ENCODE data around the gene GID4.

The GID4 gene

DNA sequence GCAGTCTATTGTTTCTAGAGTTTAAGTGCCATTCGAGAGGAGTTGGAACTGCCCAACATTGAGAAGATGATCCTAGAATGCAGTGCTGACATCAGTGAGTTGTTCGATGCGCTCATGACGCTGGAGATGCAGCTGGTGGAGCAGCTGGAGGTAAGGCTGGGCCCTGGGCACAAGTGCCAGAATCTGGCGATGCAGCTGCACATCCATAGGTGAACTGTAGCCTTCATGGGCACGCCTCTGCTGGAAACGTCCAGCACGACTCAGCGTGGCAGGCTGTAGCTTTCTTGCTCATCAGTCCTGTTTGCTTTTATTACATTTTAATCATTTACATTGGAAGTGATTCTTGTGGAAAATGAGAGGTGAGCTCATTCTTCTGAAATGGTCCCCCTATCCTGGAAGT is 34.9 kb upstream of the GID4 start:
- Histone ChIP-seq H3K4me1 (ENCODE audit: insufficient read depth, low read length) (no peaks in the 10 kb centered on the region), H3K4me3 (ENCODE audit: low read length) (no peak overlapping the region), H3K9me3 (ENCODE audit: insufficient read depth, low read depth, low read length) (no peaks in the 10 kb centered on the region), H3K27me3 (ENCODE audit: insufficient read depth, low read length) (no peaks in the 10 kb centered on the region), H3K9ac (ENCODE audit: low read depth, low read length) (no peak overlapping the region), H3K36me3 (ENCODE audit: insufficient read depth, low read length) (no peaks in the 10 kb centered on the region), H3K27ac (ENCODE audit: low read depth, low read length) (no peak overlapping the region)
- WGBS: 94% methylated on average over 9 of the region's 9 CpGs

DNA sequence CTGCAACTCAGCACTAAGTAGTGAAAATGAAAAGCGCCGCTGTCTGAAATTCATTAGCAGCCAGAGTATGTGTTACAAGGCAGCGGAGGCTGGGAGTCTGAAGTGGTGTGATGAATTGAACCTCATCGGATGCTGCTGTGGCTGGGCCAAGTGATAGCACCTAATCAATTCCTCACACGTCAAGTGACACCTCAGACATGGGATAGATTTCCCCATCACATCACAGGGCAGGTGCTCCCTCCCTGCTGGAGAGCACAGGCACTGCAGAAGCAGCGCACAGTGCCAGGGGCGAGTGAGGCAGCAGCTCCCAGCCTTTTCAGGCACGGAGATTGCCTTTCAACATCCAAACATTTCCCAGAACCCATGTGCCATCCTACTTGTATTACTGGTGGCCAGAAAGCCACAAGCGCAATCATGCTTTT is 34.3 kb upstream of the GID4 start:
- Histone ChIP-seq H3K9me3 (ENCODE audit: insufficient read depth, low read depth, low read length) (no peaks in the 10 kb centered on the region), H3K4me3 (ENCODE audit: low read length) (no peak overlapping the region), H3K9ac (ENCODE audit: low read depth, low read length) (no peak overlapping the region), H3K27ac (ENCODE audit: low read depth, low read length) (no peak overlapping the region), H3K4me1 (ENCODE audit: insufficient read depth, low read length) (no peaks in the 10 kb centered on the region), H3K36me3 (ENCODE audit: insufficient read depth, low read length) (no peaks in the 10 kb centered on the region), H3K27me3 (ENCODE audit: insufficient read depth, low read length) (no peaks in the 10 kb centered on the region)
- WGBS: 86% methylated on average over 9 of the region's 9 CpGs

DNA sequence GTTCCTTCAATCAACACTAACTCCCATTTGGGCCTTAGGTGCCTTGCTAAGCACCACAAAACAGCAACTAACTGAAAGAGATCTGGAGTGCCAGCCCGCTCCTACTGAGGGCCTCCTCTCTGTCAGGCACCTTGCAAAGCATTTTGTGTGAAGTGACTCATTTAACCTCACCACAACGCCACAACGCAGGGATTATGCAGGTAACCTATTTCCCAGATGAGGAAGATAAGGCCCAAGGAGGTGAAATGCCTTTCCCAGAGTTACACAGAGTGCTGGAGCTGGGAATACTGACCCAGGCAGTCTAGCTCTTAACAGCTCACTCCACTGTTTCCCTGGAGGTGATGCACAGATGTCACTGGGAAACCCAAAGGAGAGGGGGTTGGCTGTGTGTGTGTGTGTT is 33.7 kb upstream of the GID4 start:
- no peaks in the 10 kb centered on the region for H3K36me3 ChIP-seq (ENCODE audit: insufficient read depth, low read length)
- no peak overlapping the region for H3K9ac ChIP-seq (ENCODE audit: low read depth, low read length)
- no peaks in the 10 kb centered on the region for H3K27me3 ChIP-seq (ENCODE audit: insufficient read depth, low read length)
- H3K4me3 ChIP-seq (ENCODE audit: low read length): no peak overlapping the region
- no peak overlapping the region for H3K27ac ChIP-seq (ENCODE audit: low read depth, low read length)
- WGBS: 89% methylated on average over 3 of the region's 3 CpGs
- no peaks in the 10 kb centered on the region for H3K9me3 ChIP-seq (ENCODE audit: insufficient read depth, low read depth, low read length)
- no peaks in the 10 kb centered on the region for H3K4me1 ChIP-seq (ENCODE audit: insufficient read depth, low read length)

DNA sequence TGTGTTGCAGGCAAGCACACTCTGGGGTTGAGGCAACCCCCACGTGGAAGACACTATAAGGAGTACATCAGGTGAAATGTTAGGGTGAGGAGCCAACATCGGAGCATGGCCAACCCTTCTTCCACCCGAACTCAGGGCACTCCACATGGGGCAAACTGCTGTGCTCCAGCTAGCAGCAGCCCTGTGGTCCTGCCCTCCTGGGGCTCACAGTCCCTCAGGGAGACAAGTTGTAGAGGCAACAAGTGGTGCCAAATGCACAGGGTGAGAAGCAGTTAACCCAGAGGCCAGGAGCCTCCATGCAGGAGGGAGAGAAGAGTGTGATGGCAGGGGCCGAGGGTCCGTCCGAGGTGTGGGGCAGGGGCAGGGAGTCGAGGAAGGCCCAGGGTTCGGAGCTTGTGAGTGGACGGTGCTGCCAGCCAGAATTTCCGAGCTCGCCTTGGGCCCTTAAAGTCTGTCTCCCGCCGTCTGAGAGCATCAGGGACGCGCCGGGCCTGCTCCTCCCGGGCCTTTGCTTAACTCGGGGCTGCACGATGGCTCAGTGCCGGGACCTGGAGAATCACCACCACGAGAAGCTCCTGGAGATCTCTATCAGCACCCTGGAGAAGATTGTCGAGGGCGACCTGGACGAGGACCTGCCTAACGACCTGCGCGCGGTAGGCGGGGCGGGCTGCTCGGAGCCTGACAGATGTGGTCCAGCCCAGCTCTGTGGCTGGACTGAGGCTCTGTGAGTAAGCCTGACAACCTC is 32.5 kb upstream of the GID4 start:
- WGBS: 82% methylated on average over 26 of the region's 31 CpGs
- no peak overlapping the region for H3K4me3 ChIP-seq (ENCODE audit: low read length)
- H3K36me3 ChIP-seq (ENCODE audit: insufficient read depth, low read length): no peaks in the 10 kb centered on the region
- H3K27me3 ChIP-seq (ENCODE audit: insufficient read depth, low read length): no peaks in the 10 kb centered on the region
- H3K9ac ChIP-seq (ENCODE audit: low read depth, low read length): no peak overlapping the region
- H3K4me1 ChIP-seq (ENCODE audit: insufficient read depth, low read length): no peaks in the 10 kb centered on the region
- no peaks in the 10 kb centered on the region for H3K9me3 ChIP-seq (ENCODE audit: insufficient read depth, low read depth, low read length)
- no peak overlapping the region for H3K27ac ChIP-seq (ENCODE audit: low read depth, low read length)

DNA sequence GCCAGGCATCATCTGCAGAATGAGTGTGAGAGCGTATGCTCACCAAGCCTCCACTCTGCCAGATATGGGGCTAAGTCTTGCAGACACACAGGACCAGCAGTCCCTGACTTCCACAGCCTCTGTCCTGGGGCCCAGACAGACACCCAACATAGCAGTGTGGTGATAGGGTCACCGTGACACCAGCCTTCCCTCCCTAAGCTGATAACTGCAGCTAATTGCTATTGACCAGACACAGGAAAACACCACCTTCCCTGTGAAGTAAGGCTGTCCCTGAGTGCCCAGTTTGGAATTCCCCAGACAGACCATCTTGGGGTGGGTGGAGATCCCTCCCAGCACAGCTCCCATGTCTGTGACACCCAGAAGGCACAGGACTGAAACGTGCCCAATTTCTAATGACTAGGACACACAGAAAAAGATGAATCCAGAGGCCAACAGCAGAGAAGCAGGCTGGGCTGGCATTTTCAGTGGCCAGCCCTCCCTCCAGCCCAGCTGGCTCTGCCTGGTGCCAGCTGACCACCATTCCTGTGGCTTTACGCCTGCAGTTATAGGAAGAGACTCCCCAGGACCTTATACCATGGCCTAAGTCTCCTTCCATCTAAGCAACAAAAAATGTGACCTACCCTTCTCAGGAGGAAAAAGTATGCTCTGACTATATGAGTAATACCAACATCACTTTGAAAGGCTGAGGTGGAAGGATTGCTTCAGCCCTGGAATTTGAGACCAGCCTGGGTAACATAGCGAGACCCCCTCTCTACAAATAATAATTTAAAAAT is 30.5 kb upstream of the GID4 start:
- 95% methylated on average over 4 of the region's 5 CpGs for whole genome bisulfite sequencing
- H3K27ac ChIP-seq (ENCODE audit: low read depth, low read length): no peak overlapping the region

DNA sequence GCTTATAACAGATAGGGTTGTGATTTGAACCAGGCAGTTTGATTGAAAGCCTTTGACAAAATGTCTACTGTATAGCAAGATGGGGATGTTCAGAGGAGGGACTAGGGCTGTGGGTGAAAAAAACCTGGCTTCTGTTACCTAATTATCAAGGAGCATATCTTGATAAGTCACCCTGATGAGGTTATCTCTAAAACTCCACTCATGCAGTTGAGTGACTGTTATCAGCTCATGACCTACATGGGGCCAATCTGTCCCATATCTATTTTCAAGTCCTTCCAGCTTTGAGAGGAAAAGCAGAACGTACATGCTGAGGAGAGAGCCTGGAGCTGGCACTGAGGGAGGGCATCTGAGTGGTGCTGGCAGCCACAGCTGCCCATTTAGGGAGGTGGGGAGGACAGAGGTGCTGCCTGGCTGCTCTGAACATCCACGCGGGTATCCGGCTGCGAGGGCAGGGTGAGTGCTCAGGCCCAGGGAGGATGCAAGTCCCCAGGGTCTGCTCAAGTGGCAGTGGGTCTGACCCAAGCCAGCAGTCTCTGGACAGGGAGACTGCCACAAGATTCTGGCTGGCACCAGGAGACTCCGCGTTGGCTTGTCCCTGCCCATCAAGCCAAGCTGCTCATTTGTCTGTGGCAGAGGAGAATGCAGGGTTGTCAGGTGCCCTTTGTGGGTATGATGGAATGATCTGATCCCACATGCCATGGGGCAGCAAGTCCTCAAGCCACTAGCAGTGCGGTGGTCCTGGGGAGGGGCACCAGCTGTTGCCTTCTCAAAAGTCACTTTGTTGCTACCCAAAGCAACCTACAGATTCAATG is 29.4 kb upstream of the GID4 start:
- WGBS: 83% methylated on average over 8 of the region's 8 CpGs
- no peak overlapping the region for H3K9ac ChIP-seq (ENCODE audit: low read depth, low read length)
- no peaks in the 10 kb centered on the region for H3K4me1 ChIP-seq (ENCODE audit: insufficient read depth, low read length)
- H3K27ac ChIP-seq (ENCODE audit: low read depth, low read length): no peak overlapping the region
- H3K36me3 ChIP-seq (ENCODE audit: insufficient read depth, low read length): no peaks in the 10 kb centered on the region
- no peak overlapping the region for H3K4me3 ChIP-seq (ENCODE audit: low read length)
- no peaks in the 10 kb centered on the region for H3K27me3 ChIP-seq (ENCODE audit: insufficient read depth, low read length)
- no peaks in the 10 kb centered on the region for H3K9me3 ChIP-seq (ENCODE audit: insufficient read depth, low read depth, low read length)

More for the DNA sequence above, 30.5 kb upstream of the GID4 start:
- Histone ChIP-seq H3K4me3 (ENCODE audit: low read length) (no peak overlapping the region), H3K4me1 (ENCODE audit: insufficient read depth, low read length) (no peaks in the 10 kb centered on the region), H3K9me3 (ENCODE audit: insufficient read depth, low read depth, low read length) (no peaks in the 10 kb centered on the region), H3K36me3 (ENCODE audit: insufficient read depth, low read length) (no peaks in the 10 kb centered on the region), H3K9ac (ENCODE audit: low read depth, low read length) (no peak overlapping the region), H3K27me3 (ENCODE audit: insufficient read depth, low read length) (no peaks in the 10 kb centered on the region)

DNA sequence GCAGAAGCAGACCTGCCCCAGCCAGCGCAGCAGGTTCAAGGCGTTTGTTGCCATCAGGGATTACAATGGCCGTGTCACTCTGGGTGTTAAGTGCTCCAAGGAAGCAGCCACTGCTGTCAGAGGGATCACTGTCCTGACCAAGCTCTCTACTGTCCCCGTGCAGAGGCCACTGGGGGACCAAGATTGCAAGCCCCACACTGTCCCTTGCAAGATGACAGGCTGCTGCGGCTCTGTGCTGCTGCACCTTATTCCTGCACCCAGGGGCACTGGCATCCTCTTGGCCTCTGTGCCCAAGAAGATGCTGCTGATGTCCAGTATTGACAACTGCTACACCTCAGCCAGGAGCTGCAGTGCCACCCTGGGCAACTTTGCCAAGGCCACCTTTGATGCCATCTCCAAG is 27.9 kb upstream of the GID4 start:
- H3K4me1 ChIP-seq (ENCODE audit: insufficient read depth, low read length): no peaks in the 10 kb centered on the region
- WGBS: 96% methylated on average over 5 of the region's 5 CpGs
- H3K4me3 ChIP-seq (ENCODE audit: low read length): no peak overlapping the region
- no peaks in the 10 kb centered on the region for H3K9me3 ChIP-seq (ENCODE audit: insufficient read depth, low read depth, low read length)
- no peak overlapping the region for H3K9ac ChIP-seq (ENCODE audit: low read depth, low read length)
- peaks cover 9% of the 10 kb centered on the region; the same call in 1 of the 2 replicates for H3K36me3 ChIP-seq (ENCODE audit: insufficient read depth, low read length)
- no peak overlapping the region for H3K27ac ChIP-seq (ENCODE audit: low read depth, low read length)
- H3K27me3 ChIP-seq (ENCODE audit: insufficient read depth, low read length): no peaks in the 10 kb centered on the region

DNA sequence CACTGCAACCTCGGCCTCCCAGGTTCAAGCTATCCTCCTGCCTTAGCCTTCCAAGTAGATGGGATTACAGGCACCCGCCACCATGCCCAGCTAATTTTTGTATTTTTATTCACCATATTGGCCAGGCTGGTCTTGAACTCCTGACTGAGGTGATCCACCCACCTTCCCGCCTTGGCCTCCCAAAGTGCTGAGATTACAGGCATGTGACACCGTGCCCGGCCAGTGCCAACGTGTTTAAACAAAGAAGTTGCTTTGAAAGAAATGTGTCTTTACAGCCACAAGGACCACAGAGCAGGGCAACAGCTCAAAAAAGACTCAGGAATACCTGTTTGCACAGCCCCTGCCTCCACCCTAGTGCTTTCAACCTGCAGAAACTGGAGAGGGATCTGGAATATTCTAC is 25.2 kb upstream of the GID4 start:
- Histone ChIP-seq H3K36me3 (ENCODE audit: insufficient read depth, low read length) (peaks cover 9% of the 10 kb centered on the region; the same call in 1 of the 2 replicates), H3K27me3 (ENCODE audit: insufficient read depth, low read length) (no peaks in the 10 kb centered on the region), H3K9ac (ENCODE audit: low read depth, low read length) (no peak overlapping the region), H3K9me3 (ENCODE audit: insufficient read depth, low read depth, low read length) (no peaks in the 10 kb centered on the region), H3K4me1 (ENCODE audit: insufficient read depth, low read length) (no peaks in the 10 kb centered on the region), H3K4me3 (ENCODE audit: low read length) (no peak overlapping the region), H3K27ac (ENCODE audit: low read depth, low read length) (no peak overlapping the region)
- 97% methylated on average over 6 of the region's 6 CpGs for WGBS

DNA sequence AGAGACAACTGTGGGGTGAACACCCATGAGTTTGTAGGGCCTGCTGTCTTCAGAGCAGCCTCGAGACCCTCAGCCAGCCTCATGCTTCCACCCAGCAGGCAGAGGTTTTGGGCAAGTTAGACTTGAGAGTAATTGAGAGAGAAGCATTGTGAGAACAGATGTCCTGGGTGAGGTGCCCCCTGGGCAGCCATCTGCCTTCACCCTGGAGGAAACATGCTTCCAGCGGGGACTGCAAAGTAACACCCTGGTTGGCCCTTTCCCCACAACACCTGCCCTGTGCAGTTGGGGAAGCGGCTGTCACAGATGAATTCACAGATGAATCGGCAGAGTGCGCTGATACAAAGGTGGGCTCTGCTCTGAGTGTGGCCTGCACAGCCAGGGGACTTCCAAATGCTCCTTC is 23.6 kb upstream of the GID4 start:
- WGBS: 96% methylated on average over 5 of the region's 5 CpGs
- no peaks in the 10 kb centered on the region for H3K4me1 ChIP-seq (ENCODE audit: insufficient read depth, low read length)
- no peaks in the 10 kb centered on the region for H3K9me3 ChIP-seq (ENCODE audit: insufficient read depth, low read depth, low read length)
- H3K27me3 ChIP-seq (ENCODE audit: insufficient read depth, low read length): no peaks in the 10 kb centered on the region
- peaks cover 16% of the 10 kb centered on the region; the same call in 1 of the 2 replicates for H3K36me3 ChIP-seq (ENCODE audit: insufficient read depth, low read length)
- no peak overlapping the region for H3K4me3 ChIP-seq (ENCODE audit: low read length)
- no peak overlapping the region for H3K9ac ChIP-seq (ENCODE audit: low read depth, low read length)
- H3K27ac ChIP-seq (ENCODE audit: low read depth, low read length): no peak overlapping the region

DNA sequence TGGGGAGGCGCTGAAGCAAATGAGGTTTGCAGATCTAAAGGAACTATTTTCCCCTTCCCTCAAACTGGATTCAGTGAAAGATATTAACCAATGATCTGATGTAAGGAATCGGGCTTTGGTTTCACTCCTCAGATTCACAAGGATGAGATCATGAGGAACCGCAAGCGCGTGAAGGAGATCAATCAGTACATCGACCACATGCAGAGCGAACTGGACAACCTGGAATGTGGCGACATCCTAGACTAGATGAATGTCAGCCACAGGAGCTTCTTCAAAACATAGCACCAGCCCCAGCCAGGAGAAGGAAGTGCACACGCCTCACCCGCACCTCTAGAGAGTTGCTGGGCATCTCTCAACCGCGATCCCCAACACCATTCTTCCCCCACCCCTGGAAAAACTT is 22.8 kb upstream of the GID4 start:
- no peak overlapping the region for H3K9ac ChIP-seq (ENCODE audit: low read depth, low read length)
- H3K36me3 ChIP-seq (ENCODE audit: insufficient read depth, low read length): peaks cover 24% of the 10 kb centered on the region; the same call in 1 of the 2 replicates
- WGBS: 94% methylated on average over 12 of the region's 12 CpGs
- no peak overlapping the region for H3K27ac ChIP-seq (ENCODE audit: low read depth, low read length)
- no peaks in the 10 kb centered on the region for H3K9me3 ChIP-seq (ENCODE audit: insufficient read depth, low read depth, low read length)
- no peak overlapping the region for H3K4me3 ChIP-seq (ENCODE audit: low read length)
- no peaks in the 10 kb centered on the region for H3K27me3 ChIP-seq (ENCODE audit: insufficient read depth, low read length)
- no peaks in the 10 kb centered on the region for H3K4me1 ChIP-seq (ENCODE audit: insufficient read depth, low read length)

DNA sequence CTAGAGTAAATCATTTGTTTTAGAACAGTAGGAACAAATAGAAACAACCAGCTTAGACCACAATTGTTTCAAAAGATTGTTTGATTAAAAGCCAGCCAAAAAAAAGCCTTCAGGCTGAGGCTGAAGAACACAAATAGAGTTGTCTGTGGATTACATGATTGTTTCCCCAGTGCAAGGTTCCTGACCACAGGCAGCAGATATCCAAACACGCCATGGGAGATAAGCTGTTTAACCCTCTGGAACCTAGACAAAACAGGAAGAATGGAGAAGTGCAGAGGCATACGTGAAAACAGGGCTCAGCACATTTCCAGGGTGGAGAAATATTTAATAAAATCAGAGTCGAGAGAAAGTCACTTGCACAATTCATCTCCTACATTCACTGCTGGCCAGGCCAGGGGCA is 21.2 kb upstream of the GID4 start:
- Histone ChIP-seq H3K4me3 (ENCODE audit: low read length) (no peak overlapping the region), H3K27ac (ENCODE audit: low read depth, low read length) (no peak overlapping the region), H3K36me3 (ENCODE audit: insufficient read depth, low read length) (peaks cover 26% of the 10 kb centered on the region; the same call in 1 of the 2 replicates), H3K9me3 (ENCODE audit: insufficient read depth, low read depth, low read length) (no peaks in the 10 kb centered on the region), H3K4me1 (ENCODE audit: insufficient read depth, low read length) (no peaks in the 10 kb centered on the region), H3K9ac (ENCODE audit: low read depth, low read length) (no peak overlapping the region), H3K27me3 (ENCODE audit: insufficient read depth, low read length) (no peaks in the 10 kb centered on the region)
- 91% methylated on average over 3 of the region's 3 CpGs for WGBS
